GM12873 (cell line): ENCODE measurements around the gene TST.
A peak's percentile ranks its signal among the peaks of the same experiment; 100 is the strongest.

Source experiments
- TF ChIP-seq, protein P1 (sequence below): IDR thresholded peaks from 2 replicates; pipeline ENCODE4 v1.5.1; 2012; ENCODE audit warnings: low read depth, mild to moderate bottlenecking, moderate library complexity, low read length, control low read depth; ENCODE audit not compliant: insufficient read depth; ENCODE audit errors: missing control alignments

The TST gene

DNA sequence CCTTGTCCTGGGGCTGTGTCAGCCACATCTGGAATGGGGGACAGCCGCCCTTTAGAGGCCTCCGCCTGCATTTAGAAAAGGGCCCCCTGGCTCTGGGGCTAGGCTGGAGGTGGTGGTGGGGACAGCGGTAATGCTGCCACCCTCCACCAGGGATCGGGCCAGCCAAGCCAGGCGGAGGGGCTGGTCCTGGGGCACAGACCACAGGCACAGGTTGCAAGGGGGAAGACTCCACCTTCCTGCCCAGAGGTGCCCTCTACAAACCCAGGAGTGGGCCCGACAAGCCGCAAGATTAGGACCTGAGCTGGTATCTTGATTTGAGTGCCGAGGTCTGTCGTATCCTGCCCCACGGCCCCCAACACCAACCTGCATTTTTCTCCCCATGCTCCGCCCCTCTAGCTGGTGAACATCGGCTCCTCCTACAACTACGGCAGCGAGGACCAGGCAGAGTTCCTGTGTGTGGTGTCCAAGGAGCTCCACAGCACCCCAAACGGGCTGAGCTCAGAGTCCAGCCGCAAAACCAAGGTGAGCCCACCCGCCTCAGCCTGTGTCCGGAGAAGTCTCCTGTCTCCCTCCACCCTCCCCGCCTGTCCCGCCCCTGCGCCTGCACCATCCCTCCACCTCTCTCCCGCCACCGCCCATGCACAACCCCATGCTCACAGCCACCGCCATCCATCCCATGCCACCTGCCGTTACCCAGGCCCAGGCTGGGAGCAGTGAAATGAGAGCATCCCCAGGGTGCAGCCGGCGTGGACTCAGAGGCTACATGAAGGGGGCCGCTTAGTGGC is 39.9 kb upstream of the TST start:
- TF ChIP-seq, protein P1, sequence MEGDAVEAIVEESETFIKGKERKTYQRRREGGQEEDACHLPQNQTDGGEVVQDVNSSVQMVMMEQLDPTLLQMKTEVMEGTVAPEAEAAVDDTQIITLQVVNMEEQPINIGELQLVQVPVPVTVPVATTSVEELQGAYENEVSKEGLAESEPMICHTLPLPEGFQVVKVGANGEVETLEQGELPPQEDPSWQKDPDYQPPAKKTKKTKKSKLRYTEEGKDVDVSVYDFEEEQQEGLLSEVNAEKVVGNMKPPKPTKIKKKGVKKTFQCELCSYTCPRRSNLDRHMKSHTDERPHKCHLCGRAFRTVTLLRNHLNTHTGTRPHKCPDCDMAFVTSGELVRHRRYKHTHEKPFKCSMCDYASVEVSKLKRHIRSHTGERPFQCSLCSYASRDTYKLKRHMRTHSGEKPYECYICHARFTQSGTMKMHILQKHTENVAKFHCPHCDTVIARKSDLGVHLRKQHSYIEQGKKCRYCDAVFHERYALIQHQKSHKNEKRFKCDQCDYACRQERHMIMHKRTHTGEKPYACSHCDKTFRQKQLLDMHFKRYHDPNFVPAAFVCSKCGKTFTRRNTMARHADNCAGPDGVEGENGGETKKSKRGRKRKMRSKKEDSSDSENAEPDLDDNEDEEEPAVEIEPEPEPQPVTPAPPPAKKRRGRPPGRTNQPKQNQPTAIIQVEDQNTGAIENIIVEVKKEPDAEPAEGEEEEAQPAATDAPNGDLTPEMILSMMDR, result peak; percentile 9

- TF ChIP-seq, protein P1, result no peak
Measured at GRCh38 chr22:37057796-37058510, 38.7 kb upstream of the TST start.

- TF ChIP-seq, protein P1, result no peak
Measured at GRCh38 chr22:37057226-37057625, 38.0 kb upstream of the TST start.

- TF ChIP-seq, protein P1, result no peak
Measured at GRCh38 chr22:37056246-37056645, 37.0 kb upstream of the TST start.

DNA sequence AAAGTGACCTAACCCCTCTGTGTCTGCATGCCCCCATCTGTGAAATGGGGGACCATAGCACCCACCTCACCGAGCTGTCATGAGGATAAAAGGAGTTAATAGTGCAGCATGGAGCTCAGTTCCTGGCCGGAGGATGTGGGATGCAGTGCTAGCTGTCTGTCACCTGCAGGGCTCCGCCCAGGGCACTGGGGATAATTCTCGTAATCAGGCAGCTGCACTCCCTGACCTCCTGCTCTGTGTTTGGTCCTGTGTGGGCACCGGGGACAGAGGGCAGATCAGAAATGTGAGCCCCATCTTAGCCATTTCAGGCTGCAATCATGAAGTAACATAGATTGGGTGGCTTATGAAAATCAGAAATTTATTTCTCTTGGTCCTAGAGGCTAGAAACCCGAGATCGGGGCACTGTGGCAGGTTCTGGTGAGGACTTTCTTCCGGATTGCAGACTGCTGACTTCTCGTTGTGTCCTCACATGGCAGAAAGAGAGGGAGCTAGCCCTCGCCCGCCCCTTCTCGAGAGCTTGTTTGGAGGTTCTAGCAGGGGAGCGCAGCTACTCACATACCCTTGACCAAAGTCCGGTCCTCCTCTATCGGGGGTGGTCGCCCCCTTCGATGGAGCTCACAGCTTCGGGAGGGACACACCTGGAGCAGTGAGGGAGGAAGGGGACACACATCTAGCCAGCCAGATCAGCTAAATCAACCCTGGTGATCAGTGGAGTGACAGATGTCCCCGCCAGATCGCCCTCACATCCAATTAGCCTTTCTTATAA is 35.5 kb upstream of the TST start:
- TF ChIP-seq, protein P1, result no peak

GRCh38 chr22:37054056-37054395 is 34.8 kb upstream of the TST start:
- TF ChIP-seq, protein P1, result no peak
